Panc1 (cell line): Measurements from ENCODE around the gene CDK5RAP2.

Experiments
- SIN3A ChIP-seq: IDR thresholded peaks from 2 replicates; pipeline ENCODE4 v1.6.1; 2012; ENCODE audit warnings: low read depth, mild to moderate bottlenecking, low read length, moderate library complexity, borderline replicate concordance; ENCODE audit not compliant: insufficient read depth
- TF ChIP-seq, protein P1 (sequence below): fragments of 450-650 bp; IDR thresholded peaks from 2 replicates; pipeline ENCODE4 v1.5.1; 2017; ENCODE audit warnings: mild to moderate bottlenecking

GRCh38 chr9:120612218-120612617, 32.3 kb upstream of the CDK5RAP2 start:
- TF ChIP-seq, protein P1, sequence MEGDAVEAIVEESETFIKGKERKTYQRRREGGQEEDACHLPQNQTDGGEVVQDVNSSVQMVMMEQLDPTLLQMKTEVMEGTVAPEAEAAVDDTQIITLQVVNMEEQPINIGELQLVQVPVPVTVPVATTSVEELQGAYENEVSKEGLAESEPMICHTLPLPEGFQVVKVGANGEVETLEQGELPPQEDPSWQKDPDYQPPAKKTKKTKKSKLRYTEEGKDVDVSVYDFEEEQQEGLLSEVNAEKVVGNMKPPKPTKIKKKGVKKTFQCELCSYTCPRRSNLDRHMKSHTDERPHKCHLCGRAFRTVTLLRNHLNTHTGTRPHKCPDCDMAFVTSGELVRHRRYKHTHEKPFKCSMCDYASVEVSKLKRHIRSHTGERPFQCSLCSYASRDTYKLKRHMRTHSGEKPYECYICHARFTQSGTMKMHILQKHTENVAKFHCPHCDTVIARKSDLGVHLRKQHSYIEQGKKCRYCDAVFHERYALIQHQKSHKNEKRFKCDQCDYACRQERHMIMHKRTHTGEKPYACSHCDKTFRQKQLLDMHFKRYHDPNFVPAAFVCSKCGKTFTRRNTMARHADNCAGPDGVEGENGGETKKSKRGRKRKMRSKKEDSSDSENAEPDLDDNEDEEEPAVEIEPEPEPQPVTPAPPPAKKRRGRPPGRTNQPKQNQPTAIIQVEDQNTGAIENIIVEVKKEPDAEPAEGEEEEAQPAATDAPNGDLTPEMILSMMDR: peak; percentile 37; the same call in 1 of the 2 replicates
- TF ChIP-seq SIN3A: no peak
